Gastroesophageal sphincter (tissue), 4 donors: Measurements from ENCODE around the gene ACBD6. TPM values are rescaled to one million over a fixed set of nuclear protein-coding genes. Genes with fewer than 3 reads are reported as not detected.

ENCODE experiments used
- ATAC-seq: fragments of 150-250 bp; one replicate; pipeline ENCODE4 v1.9.1; 2016; ENCODE audit warnings: mild to moderate bottlenecking, moderate library complexity
- H3K27ac ChIP-seq, 4 donors: fragments of 200-600 bp; sonication (generic) in 3 of 4; 1 replicate in 3 of 4; 2 replicates in 1 of 4; pipeline ENCODE4 v1.5.1; 2016 to 2019
- H3K27me3 ChIP-seq: fragments of 200-600 bp; sonication (generic); one replicate; pipeline ENCODE4 v1.5.1; 2019
- H3K36me3 ChIP-seq, 2 donors: fragments of 200-600 bp; sonication (generic); one replicate each; pipeline ENCODE4 v1.5.1; 2019; ENCODE audit warnings: control low read depth in 1 of 2
- H3K4me1 ChIP-seq, 3 donors: fragments of 200-600 bp; sonication (generic); 1 replicate in 2 of 3; 2 replicates in 1 of 3; pipeline ENCODE4 v1.5.1; 2016 to 2019; ENCODE audit warnings: control low read depth in 2 of 3
- H3K4me3 ChIP-seq, 2 donors: fragments of 200-600 bp; sonication (generic); one replicate each; pipeline ENCODE4 v1.5.1; 2019; ENCODE audit warnings: mild to moderate bottlenecking in 1 of 2, moderate library complexity in 1 of 2
- H3K9me3 ChIP-seq, 3 donors: fragments of 200-600 bp; sonication (generic); one replicate each; pipeline ENCODE4 v1.5.1; 2017 to 2019; ENCODE audit warnings: control low read depth in 2 of 3
- EP300 ChIP-seq: sonication (generic); formaldehyde crosslinking; IDR thresholded peaks from one replicate; pipeline ENCODE4 v1.6.1; 2017; ENCODE audit warnings: antibody characterized with exemption, mild to moderate bottlenecking
- POLR2A ChIP-seq, 2 donors: fragments of 450-650 bp; IDR thresholded peaks; one replicate each; pipeline ENCODE4 v1.6.1; 2017; ENCODE audit warnings: antibody characterized with exemption in 2 of 2, mild to moderate bottlenecking in 2 of 2, moderate library complexity in 1 of 2
- POLR2AphosphoS5 ChIP-seq: sonication (generic); formaldehyde crosslinking; IDR thresholded peaks from one replicate; pipeline ENCODE4 v1.6.1; 2017; ENCODE audit warnings: antibody characterized with exemption
- WGBS, 2 donors: methylation state at CpG; one replicate each; pipeline ENCODE4 v1.1.5; 2018; ENCODE audit warnings: low coverage in 1 of 2; 5-methylcytosine and 5-hydroxymethylcytosine counted together
- total RNA-seq, 4 donors: library from RNA; depleted of rRNA; stranded (reverse); fragments of >200 nt; gene quantifications; one replicate each; pipeline ENCODE4 v1.1.0, GENCODE V29; 2016
- TF ChIP-seq, protein P1 (sequence below), 4 experiments: fragments of 200-600 bp in 2 of 4; fragments of 450-650 bp in 2 of 4; sonication (generic) in 1 of 4; IDR thresholded peaks; one replicate each; pipeline ENCODE4 v1.5.1; 2017 to 2019; ENCODE audit warnings: antibody characterized with exemption in 4 of 4, mild to moderate bottlenecking in 2 of 4, moderate library complexity in 2 of 4

Gene ACBD6
- total RNA-seq, 4 donors from 2014 or later, result 27.1 to 41.3 (median 39.7) TPM

DNA sequence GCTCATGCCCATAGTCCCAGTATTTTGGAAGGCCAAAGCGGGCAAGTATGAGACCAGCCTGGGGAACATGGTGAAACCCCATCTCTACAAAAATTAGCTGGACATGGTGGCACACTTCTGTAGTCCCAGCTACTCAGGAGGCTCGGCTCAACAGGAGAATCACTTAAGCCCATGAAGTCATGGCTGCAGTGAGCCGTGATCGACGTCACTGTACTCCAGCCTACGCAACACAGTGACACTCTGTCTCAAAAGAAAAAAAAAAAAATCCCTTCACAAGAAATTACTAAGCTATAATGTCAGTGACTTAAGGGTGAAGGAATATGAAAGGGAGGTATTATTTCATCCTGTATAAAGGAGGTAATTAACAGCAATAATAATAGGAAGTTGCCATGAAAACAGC, 99.8 kb downstream of the ACBD6 start:
- H3K27me3 ChIP-seq, result no peaks in the 10 kb centered on the region
- TF ChIP-seq, protein P1, sequence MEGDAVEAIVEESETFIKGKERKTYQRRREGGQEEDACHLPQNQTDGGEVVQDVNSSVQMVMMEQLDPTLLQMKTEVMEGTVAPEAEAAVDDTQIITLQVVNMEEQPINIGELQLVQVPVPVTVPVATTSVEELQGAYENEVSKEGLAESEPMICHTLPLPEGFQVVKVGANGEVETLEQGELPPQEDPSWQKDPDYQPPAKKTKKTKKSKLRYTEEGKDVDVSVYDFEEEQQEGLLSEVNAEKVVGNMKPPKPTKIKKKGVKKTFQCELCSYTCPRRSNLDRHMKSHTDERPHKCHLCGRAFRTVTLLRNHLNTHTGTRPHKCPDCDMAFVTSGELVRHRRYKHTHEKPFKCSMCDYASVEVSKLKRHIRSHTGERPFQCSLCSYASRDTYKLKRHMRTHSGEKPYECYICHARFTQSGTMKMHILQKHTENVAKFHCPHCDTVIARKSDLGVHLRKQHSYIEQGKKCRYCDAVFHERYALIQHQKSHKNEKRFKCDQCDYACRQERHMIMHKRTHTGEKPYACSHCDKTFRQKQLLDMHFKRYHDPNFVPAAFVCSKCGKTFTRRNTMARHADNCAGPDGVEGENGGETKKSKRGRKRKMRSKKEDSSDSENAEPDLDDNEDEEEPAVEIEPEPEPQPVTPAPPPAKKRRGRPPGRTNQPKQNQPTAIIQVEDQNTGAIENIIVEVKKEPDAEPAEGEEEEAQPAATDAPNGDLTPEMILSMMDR (IDR thresholded peaks at IDR 0.05), result no peak
- no peak for TF ChIP-seq POLR2AphosphoS5
- TF ChIP-seq POLR2A (IDR thresholded peaks at IDR 0.05), result no peak
- TF ChIP-seq EP300, result no peak
- H3K4me3 ChIP-seq, result no peak overlapping the region
- no peak overlapping the region for H3K27ac ChIP-seq
- H3K4me1 ChIP-seq, result no peaks in the 10 kb centered on the region
- no peak for ATAC-seq
- peaks cover 0 to 7% of the 10 kb centered on the region in 2 donors for H3K36me3 ChIP-seq
- WGBS, 2 donors, result 73% methylated on average over 5 of the region's 6 CpGs; no CpG with 5 or more reads in 1 of the 2 donors
- no peaks in the 10 kb centered on the region for H3K9me3 ChIP-seq

DNA sequence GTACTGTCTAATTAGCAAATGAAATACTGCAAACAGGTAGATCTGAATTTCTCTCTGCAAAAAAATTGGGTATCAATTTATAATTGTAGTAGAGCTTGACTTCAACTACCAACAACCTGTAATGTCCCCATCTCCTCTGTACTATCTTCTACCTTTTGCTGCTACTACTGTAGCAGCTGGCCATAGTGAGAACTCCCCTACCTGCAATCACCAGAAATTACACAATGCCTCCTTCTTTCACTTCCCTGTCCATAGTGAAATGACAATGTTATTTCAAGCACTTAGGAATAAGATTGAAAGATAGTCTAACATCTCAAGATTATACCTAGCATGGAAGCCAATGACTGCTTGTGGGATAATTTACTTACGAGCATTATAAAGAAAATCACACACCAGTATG, 100.4 kb downstream of the ACBD6 start:
- Histone ChIP-seq H3K27me3 (no peaks in the 10 kb centered on the region), H3K36me3 (peaks cover 0 to 11% of the 10 kb centered on the region in 2 donors), H3K9me3 (no peaks in the 10 kb centered on the region), H3K27ac (no peak overlapping the region), H3K4me1 (no peaks in the 10 kb centered on the region), H3K4me3 (no peak overlapping the region)
- 92 to 100% methylated on average over 1 of the region's 1 CpG for WGBS, 2 donors
- no peak for ATAC-seq
- no peak for TF ChIP-seq POLR2A (IDR thresholded peaks at IDR 0.05)
- no peak for TF ChIP-seq EP300
- TF ChIP-seq, protein P1 (IDR thresholded peaks at IDR 0.05), result no peak

DNA sequence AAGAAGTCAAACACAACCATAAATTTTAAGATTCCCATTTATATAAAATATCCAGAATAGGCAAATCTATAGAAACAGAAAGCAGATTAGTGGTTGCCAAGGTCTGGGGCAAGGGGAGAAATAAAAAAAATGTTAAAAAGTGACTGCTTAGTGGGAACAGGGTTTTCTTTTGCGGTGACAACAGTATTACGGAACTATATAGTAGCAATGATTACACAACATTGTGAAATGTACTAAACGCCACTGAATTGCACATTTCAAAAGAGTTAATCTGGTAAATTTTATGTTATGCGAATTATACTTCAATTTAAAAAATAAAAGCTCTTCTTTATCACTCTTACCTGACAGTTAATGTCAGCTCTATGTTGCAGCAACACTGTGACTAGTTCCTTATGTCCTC, 105.2 kb downstream of the ACBD6 start:
- Histone ChIP-seq H3K4me3 (no peak overlapping the region), H3K27ac (no peak overlapping the region), H3K27me3 (no peaks in the 10 kb centered on the region), H3K36me3 (peaks cover 0 to 23% of the 10 kb centered on the region in 2 donors), H3K9me3 (no peaks in the 10 kb centered on the region), H3K4me1 (no peaks in the 10 kb centered on the region)
- ATAC-seq, result no peak
- TF ChIP-seq, protein P1 (IDR thresholded peaks at IDR 0.05), result no peak
- no peak for TF ChIP-seq POLR2A (IDR thresholded peaks at IDR 0.05)
- TF ChIP-seq POLR2AphosphoS5, result no peak
- no peak for TF ChIP-seq EP300
- WGBS, 2 donors, result 70 to 93% methylated on average over 4 of the region's 4 CpGs

DNA sequence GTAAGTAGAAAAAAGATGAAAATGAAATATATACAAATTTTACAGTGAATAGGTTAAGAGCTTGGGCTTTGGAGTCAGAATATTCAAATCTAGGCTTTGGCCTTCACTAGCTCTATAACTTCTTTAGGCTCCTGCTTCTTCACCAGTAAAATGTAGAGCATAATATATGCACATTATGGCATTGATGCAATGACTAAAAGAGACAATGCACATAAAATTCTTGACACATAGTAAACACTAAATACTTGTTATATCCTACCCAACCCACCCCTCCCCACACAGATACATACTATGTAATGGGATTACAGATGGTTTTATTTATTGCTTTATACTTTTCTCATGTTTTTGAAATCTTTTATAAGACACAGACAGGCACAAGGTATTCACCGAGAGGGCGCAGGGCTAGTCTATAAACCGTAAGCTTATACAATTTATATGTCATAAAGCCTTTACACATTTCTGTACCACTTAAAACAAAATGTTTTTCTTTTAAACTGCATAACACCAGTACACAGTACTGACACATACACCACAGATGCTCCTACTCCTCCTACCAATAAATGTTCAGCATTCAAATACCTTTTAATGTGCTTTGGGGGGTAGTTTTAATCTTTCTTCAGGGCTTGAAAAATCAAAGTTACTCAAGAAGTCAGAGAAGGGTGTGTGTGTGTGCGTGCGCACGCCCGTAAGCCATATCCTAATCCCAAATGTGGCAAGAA, 109.8 kb downstream of the ACBD6 start:
- no peak overlapping the region for H3K4me3 ChIP-seq
- H3K36me3 ChIP-seq, result peaks cover 0 to 16% of the 10 kb centered on the region in 2 donors
- H3K27ac ChIP-seq, result no peak overlapping the region
- H3K27me3 ChIP-seq, result no peaks in the 10 kb centered on the region
- ATAC-seq, result no peak
- no peaks in the 10 kb centered on the region for H3K9me3 ChIP-seq
- no peaks in the 10 kb centered on the region for H3K4me1 ChIP-seq
- 96 to 98% methylated on average over 7 of the region's 7 CpGs for whole genome bisulfite sequencing, 2 donors
- TF ChIP-seq, protein P1 (IDR thresholded peaks at IDR 0.05), result no peak
- TF ChIP-seq EP300, result no peak
- TF ChIP-seq POLR2A (IDR thresholded peaks at IDR 0.05), result no peak
- TF ChIP-seq POLR2AphosphoS5, result no peak

DNA sequence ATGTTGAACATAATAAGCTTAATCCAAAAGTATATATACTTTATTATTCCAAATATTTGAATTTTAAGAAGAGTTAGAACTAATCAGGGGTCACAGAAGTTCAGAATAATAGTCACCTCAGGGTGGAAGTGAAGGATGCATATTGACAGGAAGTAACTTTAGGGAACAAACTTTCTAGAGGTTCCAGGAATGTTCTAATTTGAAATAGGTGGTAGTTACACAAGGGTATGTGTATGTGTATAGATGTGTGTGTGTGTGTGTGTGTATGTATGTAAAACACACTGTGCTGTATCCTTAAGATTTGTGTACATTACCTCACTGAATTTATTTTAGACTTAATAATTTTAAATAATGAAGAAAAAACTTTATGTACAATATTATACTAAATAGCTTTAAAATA, 110.4 kb downstream of the ACBD6 start:
- TF ChIP-seq EP300 (no peak), POLR2A (IDR thresholded peaks at IDR 0.05) (no peak), POLR2AphosphoS5 (no peak)
- TF ChIP-seq, protein P1 (IDR thresholded peaks at IDR 0.05), result no peak
- H3K4me1 ChIP-seq, result no peaks in the 10 kb centered on the region
- no peak for ATAC-seq
- no peaks in the 10 kb centered on the region for H3K9me3 ChIP-seq
- no peak overlapping the region for H3K27ac ChIP-seq
- H3K4me3 ChIP-seq, result no peak overlapping the region
- H3K27me3 ChIP-seq, result no peaks in the 10 kb centered on the region
- H3K36me3 ChIP-seq, result peaks cover 0 to 12% of the 10 kb centered on the region in 2 donors
